CD4-positive, alpha-beta T cell treated with Interleukin-21 for 1 hour (primary cell): Measurements from ENCODE around the gene USP35.
"Not testable (repeated sequence)": the region's sequence is repeated elsewhere in the genome, so short reads cannot be mapped to it uniquely, and the experiment has no call there.

Source experiments
- DNase-seq: peaks from one replicate; pipeline ENCODE4 v3.0.0-alpha.2; 2020

USP35 gene

GRCh38 chr11:78216571-78217287 is 28.0 kb downstream of the USP35 start:
- DNase-seq: no peak

GRCh38 chr11:78217650-78218541 is 29.2 kb downstream of the USP35 start:
- no peak for DNase-seq

- DNase-seq: no peak
These were observed 30.2 kb downstream of the USP35 start for GRCh38 chr11:78218707-78219492.

- no peak for DNase-seq
These were observed 30.9 kb downstream of the USP35 start for GRCh38 chr11:78219493-78220217.

GRCh38 chr11:78220218-78221157 is 31.8 kb downstream of the USP35 start:
- no peak for DNase-seq

- no peak for DNase-seq
These were observed 32.9 kb downstream of the USP35 start for GRCh38 chr11:78221396-78222315.

- not testable (repeated sequence) for DNase-seq
These were observed 34.0 kb downstream of the USP35 start for GRCh38 chr11:78222726-78223125.

- no peak for DNase-seq
These were observed 34.7 kb downstream of the USP35 start for GRCh38 chr11:78223320-78223954.

- DNase-seq: no peak
These were observed 35.8 kb downstream of the USP35 start for GRCh38 chr11:78224506-78224905.

- no peak for DNase-seq
These were observed 36.2 kb downstream of the USP35 start for GRCh38 chr11:78224906-78225420.

GRCh38 chr11:78226684-78227680 is 38.3 kb downstream of the USP35 start:
- DNase-seq: no peak

- no peak for DNase-seq
These were observed 39.2 kb downstream of the USP35 start for GRCh38 chr11:78227921-78228320.

- DNase-seq: peak; percentile 39
These were observed 39.7 kb downstream of the USP35 start for GRCh38 chr11:78228467-78228866.

GRCh38 chr11:78229106-78229505 is 40.4 kb downstream of the USP35 start:
- DNase-seq: no peak

GRCh38 chr11:78230161-78230877 is 41.6 kb downstream of the USP35 start:
- no peak for DNase-seq

- DNase-seq: no peak
These were observed 43.3 kb downstream of the USP35 start for GRCh38 chr11:78231962-78232501.

GRCh38 chr11:78233046-78233445 is 44.3 kb downstream of the USP35 start:
- DNase-seq: not testable (repeated sequence)
